ENCODE results near the gene UBE2U. TPM values are rescaled to one million over a fixed set of nuclear protein-coding genes. Genes with fewer than 3 reads are reported as not detected.
"Not testable (repeated sequence)": the region's sequence is repeated elsewhere in the genome, so short reads cannot be mapped to it uniquely, and the experiment has no call there.

UBE2U gene
- total RNA-seq, 6 experiments from 2014 or later, result not detected

DNA sequence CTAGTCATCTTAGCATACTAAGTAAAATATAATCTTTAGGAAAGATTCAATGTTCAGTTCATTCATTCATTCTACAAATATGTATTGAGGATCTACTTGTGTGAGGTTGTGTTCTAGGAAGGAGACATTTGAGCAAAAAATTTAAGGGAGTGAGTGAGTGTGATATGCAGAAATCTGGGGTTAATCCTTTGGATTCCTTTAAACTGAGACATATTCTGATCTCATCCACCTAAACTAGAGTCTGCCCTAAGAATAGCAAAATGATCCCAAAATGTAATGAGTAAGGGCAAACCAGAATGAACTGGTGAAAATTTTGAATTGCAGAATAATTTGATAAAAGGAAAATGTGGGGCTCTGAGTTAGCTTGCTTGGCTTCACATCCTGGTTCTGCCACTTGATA is 8.6 kb downstream of the UBE2U start:
- Mint-ChIP-seq H3K4me1 (ENCODE audit: low read depth) (peaks cover 35% of the 10 kb centered on the region), H3K27ac (peak overlapping the region; percentile 86), H3K4me3 (peak overlapping the region; percentile 25), H3K36me3 (ENCODE audit: low read depth) (peaks cover 7% of the 10 kb centered on the region; the same call in 1 of the 2 replicates), H3K9me3 (peaks cover 4% of the 10 kb centered on the region), H3K27me3 (ENCODE audit: insufficient read depth) (peaks cover 3% of the 10 kb centered on the region)
- DNase-seq, result peak; percentile 80
- no peak for TF ChIP-seq CTCF (IDR thresholded peaks at IDR 0.05)

- peaks cover 3% of the 10 kb centered on the region for H3K27me3 Mint-ChIP-seq (ENCODE audit: insufficient read depth)
- no peak overlapping the region for H3K4me3 Mint-ChIP-seq
- peaks cover 4% of the 10 kb centered on the region for H3K9me3 Mint-ChIP-seq
- H3K36me3 Mint-ChIP-seq (ENCODE audit: low read depth), result peaks cover 7% of the 10 kb centered on the region; the same call in 1 of the 2 replicates
- no peak for TF ChIP-seq CTCF (IDR thresholded peaks at IDR 0.05)
- H3K4me1 Mint-ChIP-seq (ENCODE audit: low read depth), result peaks cover 28% of the 10 kb centered on the region
- no peak for DNase-seq
- H3K27ac Mint-ChIP-seq, result no peak overlapping the region
Observed at GRCh38 chr1:64215576-64215975, 12.2 kb downstream of the UBE2U start.

DNA sequence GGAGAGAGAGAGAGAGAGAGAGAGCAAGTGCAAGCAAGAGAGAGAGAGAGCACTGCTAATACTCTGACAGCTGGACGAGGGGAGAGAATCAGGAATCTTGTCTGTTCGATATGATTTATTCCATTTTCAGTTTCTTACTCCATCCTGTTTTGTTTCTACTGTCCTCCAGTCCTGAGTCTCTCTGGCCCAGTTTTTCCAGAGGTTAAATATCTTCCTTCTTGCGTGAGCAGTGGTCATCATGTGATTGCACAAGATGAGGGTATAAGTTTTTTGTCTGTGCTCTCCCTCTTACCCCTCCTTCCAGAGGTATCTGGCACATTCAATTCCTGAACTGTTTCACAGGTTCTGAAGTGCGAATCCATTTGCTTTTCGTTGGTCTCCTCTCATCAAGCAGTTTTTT is 16.8 kb downstream of the UBE2U start:
- no peak overlapping the region for H3K4me3 Mint-ChIP-seq
- no peak for TF ChIP-seq CTCF (IDR thresholded peaks at IDR 0.05)
- H3K4me1 Mint-ChIP-seq (ENCODE audit: low read depth), result peaks cover 30% of the 10 kb centered on the region
- no peak for DNase-seq
- H3K27ac Mint-ChIP-seq, result no peak overlapping the region
- H3K27me3 Mint-ChIP-seq (ENCODE audit: insufficient read depth), result peaks cover 3% of the 10 kb centered on the region
- H3K9me3 Mint-ChIP-seq, result peaks cover 4% of the 10 kb centered on the region
- peaks cover 7% of the 10 kb centered on the region; the same call in 1 of the 2 replicates for H3K36me3 Mint-ChIP-seq (ENCODE audit: low read depth)

DNA sequence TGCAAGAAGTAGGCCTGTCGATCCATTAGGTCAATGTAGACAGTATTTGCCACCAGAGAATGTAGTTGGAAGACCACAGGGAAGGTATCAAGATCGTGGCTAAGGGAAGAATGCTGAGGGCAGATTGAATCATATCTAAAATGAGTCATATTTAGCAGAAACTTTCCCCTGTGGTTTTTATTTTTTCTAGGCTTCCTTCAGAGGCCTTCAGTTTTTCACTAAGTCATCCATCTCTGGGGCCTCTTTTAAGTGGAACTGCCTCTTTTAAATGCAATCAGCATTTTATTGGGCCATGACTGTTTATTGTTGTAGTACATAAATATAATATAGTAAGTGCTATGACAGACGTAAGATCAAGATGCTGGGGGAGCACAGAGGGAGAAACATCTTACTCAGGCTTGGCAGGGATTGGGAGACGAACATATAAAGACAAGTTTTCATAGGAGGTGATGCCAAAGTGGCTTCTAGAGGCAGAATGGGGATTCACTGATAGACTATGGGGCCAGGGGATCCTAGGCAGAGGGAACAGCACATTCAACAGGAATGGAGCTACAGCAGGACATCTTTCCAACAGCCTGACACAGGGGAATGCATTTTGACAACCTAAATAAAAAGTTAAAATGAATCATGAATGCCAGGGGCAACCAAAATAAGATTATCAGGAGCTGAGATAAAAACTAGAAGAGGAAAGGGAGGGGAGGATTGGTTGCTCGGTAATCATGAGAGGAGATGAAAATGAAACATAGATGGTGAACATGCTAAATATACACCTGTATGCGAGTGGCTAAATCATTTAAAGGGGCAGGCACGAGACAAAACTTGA is 20.1 kb downstream of the UBE2U start:
- H3K9me3 Mint-ChIP-seq, result no peaks in the 10 kb centered on the region
- H3K4me3 Mint-ChIP-seq, result peak overlapping the region; percentile 67
- DNase-seq, result peak; percentile 93
- no peaks in the 10 kb centered on the region; the same call in 1 of the 2 replicates for H3K27me3 Mint-ChIP-seq (ENCODE audit: insufficient read depth)
- peak overlapping the region; percentile 93 for H3K27ac Mint-ChIP-seq
- H3K4me1 Mint-ChIP-seq (ENCODE audit: low read depth), result peaks cover 39% of the 10 kb centered on the region
- no peak for TF ChIP-seq CTCF (IDR thresholded peaks at IDR 0.05)
- H3K36me3 Mint-ChIP-seq (ENCODE audit: low read depth), result no peaks in the 10 kb centered on the region

DNA sequence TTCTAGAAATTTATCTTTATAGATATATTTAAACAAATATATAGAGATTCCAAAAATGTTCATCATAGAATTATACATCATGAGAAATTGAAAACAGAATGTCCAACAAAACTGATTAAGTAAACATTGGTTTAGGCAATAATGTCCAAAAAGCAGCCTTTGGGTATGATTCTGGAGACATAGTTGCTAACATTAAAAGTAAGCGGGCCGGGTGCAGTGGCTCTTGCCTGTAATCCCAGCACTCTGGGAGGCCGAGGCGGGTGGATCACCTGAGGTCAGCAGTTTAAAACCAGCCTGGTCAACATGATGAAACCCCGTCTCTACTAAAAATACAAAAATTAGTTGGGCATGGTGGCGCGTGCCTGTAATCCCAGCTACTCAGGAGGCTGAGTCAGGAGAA is 20.8 kb downstream of the UBE2U start:
- H3K27me3 Mint-ChIP-seq (ENCODE audit: insufficient read depth); H3K27ac Mint-ChIP-seq; H3K9me3 Mint-ChIP-seq; DNase-seq; H3K36me3 Mint-ChIP-seq (ENCODE audit: low read depth): not testable (repeated sequence)
- peak overlapping the region; percentile 9; the same call in 1 of the 2 replicates for H3K4me3 Mint-ChIP-seq
- H3K4me1 Mint-ChIP-seq (ENCODE audit: low read depth), result peaks cover 40% of the 10 kb centered on the region

Data from HFFc6 (cell line).